ENCODE results near the gene CISD3.

The CISD3 gene

GRCh38 chr17:38720941-38721340, 9.2 kb upstream of the CISD3 start (continued):
- TF ChIP-seq ZNF148 (tag by site-specific recombination; IDR thresholded peaks at IDR 0.05; ENCODE audit: borderline replicate concordance) (no peak), ZNF701 (tag by site-specific recombination; IDR thresholded peaks at IDR 0.05) (no peak)

- CTCF ChIA-PET, result interaction anchor here (0.6 kb wide), 1 partner anchor 9 kb away, joined by 4 read pairs; no protein-coding TSS in a partner anchor
Observed at GRCh38 chr17:38721802-38722201, 8.3 kb upstream of the CISD3 start.

GRCh38 chr17:38724337-38724988, 5.7 kb upstream of the CISD3 start:
- ChIA-PET CTCF (interaction anchor here (0.6 to 1.9 kb wide), 3 partner anchors 11 to 36 kb away, joined by 3 to 7 read pairs (median 3); no protein-coding TSS in a partner anchor), POLR2A (interaction anchor here (0.7 kb wide), 1 partner anchor 9 kb away, joined by 4 read pairs; no protein-coding TSS in a partner anchor)
- TF ChIP-seq ZNF341 (tag by site-specific recombination; IDR thresholded peaks at IDR 0.05; ENCODE audit: low read depth) (no peak), ZNF302 (tag by site-specific recombination; IDR thresholded peaks at IDR 0.05; ENCODE audit: low read depth) (no peak), ZNF311 (tag by site-specific recombination; IDR thresholded peaks at IDR 0.05; ENCODE audit: borderline replicate concordance) (no peak), ZIC2 (tag by site-specific recombination; IDR thresholded peaks at IDR 0.05) (peak; percentile 35; the same call in 1 of the 2 replicates), MYNN (tag by site-specific recombination; IDR thresholded peaks at IDR 0.05; ENCODE audit: borderline replicate concordance) (no peak), GLIS2 (tag by site-specific recombination; IDR thresholded peaks at IDR 0.05) (0 out of 2 replicates have a peak, but pooled peaks have one; percentile 15), ZNF324 (tag by site-specific recombination; IDR thresholded peaks at IDR 0.05) (no peak), ZNF366 (tag by site-specific recombination; conservative IDR thresholded peaks at IDR 0.05) (no peak), ZNF354C (tag by site-specific recombination; IDR thresholded peaks at IDR 0.05; ENCODE audit: borderline replicate concordance, low read depth) (no peak)
- Histone ChIP-seq H3K27ac (ENCODE audit: extremely low read depth, low read depth, low read length) (no peak overlapping the region), H3K36me3 (ENCODE audit: control insufficient read depth in 2 of 2, insufficient read depth in 1 of 2, low read length in 2 of 2) (peaks cover 0 to 44% of the 10 kb centered on the region in 2 experiments; a peak in 2 of 3 replicates), H3K4me3 (ENCODE audit: low read depth, low read length) (no peak overlapping the region), H3K9me3 (ENCODE audit: control insufficient read depth, insufficient read depth, low read depth, low read length) (no peaks in the 10 kb centered on the region), H3K4me1 (ENCODE audit: control insufficient read depth, insufficient read depth, low read length) (no peaks in the 10 kb centered on the region)

More at GRCh38 chr17:38721802-38722201, 8.3 kb upstream of the CISD3 start:
- TF ChIP-seq ZNF513 (tag by site-specific recombination; IDR thresholded peaks at IDR 0.05), result no peak
- TF ChIP-seq ZBTB20 (tag by site-specific recombination; IDR thresholded peaks at IDR 0.05), result no peak
- no peak for TF ChIP-seq KLF17 (tag by site-specific recombination; IDR thresholded peaks at IDR 0.05)
- TF ChIP-seq ZNF239 (tag by site-specific recombination; IDR thresholded peaks at IDR 0.05), result no peak
- no peak for TF ChIP-seq ZSCAN16 (tag by site-specific recombination; IDR thresholded peaks at IDR 0.05)
- TF ChIP-seq ZSCAN4 (tag by site-specific recombination; IDR thresholded peaks at IDR 0.05), result no peak
- no peak for TF ChIP-seq ZNF132 (tag by site-specific recombination; IDR thresholded peaks at IDR 0.05; ENCODE audit: borderline replicate concordance)
- TF ChIP-seq OVOL3 (tag by site-specific recombination; IDR thresholded peaks at IDR 0.05), result no peak
- no peak for TF ChIP-seq ZFP69B (tag by site-specific recombination; IDR thresholded peaks at IDR 0.05)
- Histone ChIP-seq H3K36me3 (ENCODE audit: control insufficient read depth in 2 of 2, insufficient read depth in 1 of 2, low read length in 2 of 2) (peaks cover 3 to 62% of the 10 kb centered on the region in 2 experiments; a peak in 2 of 3 replicates), H3K4me3 (ENCODE audit: low read depth, low read length) (no peak overlapping the region), H3K4me1 (ENCODE audit: control insufficient read depth, insufficient read depth, low read length) (no peaks in the 10 kb centered on the region), H3K9me3 (ENCODE audit: control insufficient read depth, insufficient read depth, low read depth, low read length) (no peaks in the 10 kb centered on the region), H3K27ac (ENCODE audit: extremely low read depth, low read depth, low read length) (no peak overlapping the region)
- POLR2A ChIA-PET, result no interaction called here

Data from HEK293 (cell line).